Neuron (in vitro differentiated cells): Measurements from ENCODE around the gene ANKRD44.

ENCODE experiments used
- H2AFZ ChIP-seq: one replicate; pipeline ENCODE4 v1.6.1; 2013; ENCODE audit warnings: low read depth, mild to moderate bottlenecking, inconsistent platforms, low read length, moderate library complexity
- H3K27me3 ChIP-seq: one replicate; pipeline ENCODE4 v1.6.1; 2013; ENCODE audit warnings: low read length; ENCODE audit not compliant: insufficient read depth
- H3K36me3 ChIP-seq: one replicate; pipeline ENCODE4 v1.6.1; 2013; ENCODE audit warnings: low read length; ENCODE audit not compliant: insufficient read depth
- H3K4me1 ChIP-seq: one replicate; pipeline ENCODE4 v1.6.1; 2013; ENCODE audit warnings: low read length; ENCODE audit not compliant: insufficient read depth
- H3K4me3 ChIP-seq: 2 replicates; pipeline ENCODE4 v1.5.1; 2013; ENCODE audit warnings: mild to moderate bottlenecking, low read length, moderate library complexity
- H3K9me3 ChIP-seq: one replicate; pipeline ENCODE4 v1.6.1; 2013; ENCODE audit warnings: low read length

Gene ANKRD44

GRCh38 chr2:197171582-197171981 is 139.0 kb downstream of the ANKRD44 start:
- Histone ChIP-seq H3K4me1 (no peaks in the 10 kb centered on the region), H2AFZ (no peak overlapping the region), H3K27me3 (no peaks in the 10 kb centered on the region), H3K9me3 (no peaks in the 10 kb centered on the region), H3K36me3 (no peaks in the 10 kb centered on the region), H3K4me3 (no peak overlapping the region)

GRCh38 chr2:197170208-197170607 is 140.4 kb downstream of the ANKRD44 start:
- Histone ChIP-seq H3K27me3 (no peaks in the 10 kb centered on the region), H2AFZ (no peak overlapping the region), H3K9me3 (no peaks in the 10 kb centered on the region), H3K4me3 (no peak overlapping the region), H3K4me1 (no peaks in the 10 kb centered on the region), H3K36me3 (no peaks in the 10 kb centered on the region)

GRCh38 chr2:197168705-197169104 is 141.9 kb downstream of the ANKRD44 start:
- Histone ChIP-seq H3K4me1 (no peaks in the 10 kb centered on the region), H3K4me3 (no peak overlapping the region), H2AFZ (no peak overlapping the region), H3K9me3 (no peaks in the 10 kb centered on the region), H3K36me3 (no peaks in the 10 kb centered on the region), H3K27me3 (no peaks in the 10 kb centered on the region)

GRCh38 chr2:197167608-197168314 is 142.8 kb downstream of the ANKRD44 start:
- H2AFZ ChIP-seq = no peak overlapping the region
- H3K27me3 ChIP-seq = no peaks in the 10 kb centered on the region

GRCh38 chr2:197165020-197165419 is 145.6 kb downstream of the ANKRD44 start:
- Histone ChIP-seq H3K36me3 (no peaks in the 10 kb centered on the region), H3K4me3 (no peak overlapping the region), H3K4me1 (no peaks in the 10 kb centered on the region), H3K9me3 (peaks cover 3% of the 10 kb centered on the region), H2AFZ (no peak overlapping the region), H3K27me3 (no peaks in the 10 kb centered on the region)

More at GRCh38 chr2:197167608-197168314, 142.8 kb downstream of the ANKRD44 start:
- peaks cover 3% of the 10 kb centered on the region for H3K9me3 ChIP-seq
- no peaks in the 10 kb centered on the region for H3K36me3 ChIP-seq
- no peaks in the 10 kb centered on the region for H3K4me1 ChIP-seq
- H3K4me3 ChIP-seq = no peak overlapping the region

GRCh38 chr2:197164141-197164754 is 146.3 kb downstream of the ANKRD44 start:
- Histone ChIP-seq H2AFZ (no peak overlapping the region), H3K27me3 (no peaks in the 10 kb centered on the region), H3K9me3 (peaks cover 3% of the 10 kb centered on the region), H3K4me1 (no peaks in the 10 kb centered on the region), H3K4me3 (no peak overlapping the region), H3K36me3 (no peaks in the 10 kb centered on the region)

GRCh38 chr2:197163712-197164140 is 146.9 kb downstream of the ANKRD44 start:
- Histone ChIP-seq H3K36me3 (no peaks in the 10 kb centered on the region), H2AFZ (no peak overlapping the region), H3K4me3 (no peak overlapping the region), H3K27me3 (no peaks in the 10 kb centered on the region), H3K4me1 (no peaks in the 10 kb centered on the region), H3K9me3 (peaks cover 3% of the 10 kb centered on the region)

- no peaks in the 10 kb centered on the region for H3K4me1 ChIP-seq
- no peak overlapping the region for H2AFZ ChIP-seq
- no peaks in the 10 kb centered on the region for H3K27me3 ChIP-seq
- H3K4me3 ChIP-seq = no peak overlapping the region
- no peaks in the 10 kb centered on the region for H3K36me3 ChIP-seq
- H3K9me3 ChIP-seq = peaks cover 3% of the 10 kb centered on the region
Observed at GRCh38 chr2:197161774-197162173, 148.8 kb downstream of the ANKRD44 start.

- Histone ChIP-seq H3K27me3 (no peaks in the 10 kb centered on the region), H3K9me3 (peaks cover 3% of the 10 kb centered on the region), H3K36me3 (no peaks in the 10 kb centered on the region), H3K4me1 (no peaks in the 10 kb centered on the region), H3K4me3 (no peak overlapping the region), H2AFZ (no peak overlapping the region)
Observed at GRCh38 chr2:197159661-197160211, 150.8 kb downstream of the ANKRD44 start.

- H3K4me1 ChIP-seq = no peaks in the 10 kb centered on the region
- H3K36me3 ChIP-seq = no peaks in the 10 kb centered on the region
- no peak overlapping the region for H2AFZ ChIP-seq
- H3K4me3 ChIP-seq = no peak overlapping the region
- H3K9me3 ChIP-seq = peaks cover 3% of the 10 kb centered on the region
- H3K27me3 ChIP-seq = no peaks in the 10 kb centered on the region
Observed at GRCh38 chr2:197158591-197159550, 151.7 kb downstream of the ANKRD44 start.

GRCh38 chr2:197157879-197158537 is 152.6 kb downstream of the ANKRD44 start:
- Histone ChIP-seq H3K9me3 (peaks cover 1% of the 10 kb centered on the region), H3K27me3 (no peaks in the 10 kb centered on the region), H2AFZ (no peak overlapping the region), H3K36me3 (no peaks in the 10 kb centered on the region), H3K4me1 (no peaks in the 10 kb centered on the region), H3K4me3 (no peak overlapping the region)

- Histone ChIP-seq H3K4me3 (no peak overlapping the region), H3K9me3 (no peaks in the 10 kb centered on the region), H3K4me1 (no peaks in the 10 kb centered on the region), H3K36me3 (no peaks in the 10 kb centered on the region), H3K27me3 (no peaks in the 10 kb centered on the region), H2AFZ (no peak overlapping the region)
Observed at GRCh38 chr2:197156771-197157170, 153.8 kb downstream of the ANKRD44 start.
